ENCODE measurements around the gene LAS1L. TPM values are rescaled to one million over a fixed set of nuclear protein-coding genes. Genes with fewer than 3 reads are reported as not detected.

LAS1L gene
- total RNA-seq (2014; rRNA removed; shearing (Covaris generic)) (41.0 and 45.4 TPM in 2 replicates), total RNA-seq (2022) (61.3 and 61.6 TPM in 2 replicates), Bru-seq, nascent RNA (percentile 80 among the genes with signal in this experiment), BruChase-seq, experiment 1, labeled RNA remaining after a 6-hour chase (percentile 87 among the genes with signal in this experiment), BruChase-seq, experiment 2, labeled RNA remaining after a 2-hour chase (percentile 83 among the genes with signal in this experiment)
- long read RNA-seq, transcript LAS1L-202 (13 exons, 2,386 nt), result major isoform, 124 of 276 reads
- long read RNA-seq, transcript LAS1L-203 (14 exons, 2,439 nt), result minor isoform, 94 of 276 reads
- long read RNA-seq, partial matches to known transcripts, result 4 of 276 reads
- long read RNA-seq, other reads (novel, unspliced or antisense), result 53 of 276 reads

DNA sequence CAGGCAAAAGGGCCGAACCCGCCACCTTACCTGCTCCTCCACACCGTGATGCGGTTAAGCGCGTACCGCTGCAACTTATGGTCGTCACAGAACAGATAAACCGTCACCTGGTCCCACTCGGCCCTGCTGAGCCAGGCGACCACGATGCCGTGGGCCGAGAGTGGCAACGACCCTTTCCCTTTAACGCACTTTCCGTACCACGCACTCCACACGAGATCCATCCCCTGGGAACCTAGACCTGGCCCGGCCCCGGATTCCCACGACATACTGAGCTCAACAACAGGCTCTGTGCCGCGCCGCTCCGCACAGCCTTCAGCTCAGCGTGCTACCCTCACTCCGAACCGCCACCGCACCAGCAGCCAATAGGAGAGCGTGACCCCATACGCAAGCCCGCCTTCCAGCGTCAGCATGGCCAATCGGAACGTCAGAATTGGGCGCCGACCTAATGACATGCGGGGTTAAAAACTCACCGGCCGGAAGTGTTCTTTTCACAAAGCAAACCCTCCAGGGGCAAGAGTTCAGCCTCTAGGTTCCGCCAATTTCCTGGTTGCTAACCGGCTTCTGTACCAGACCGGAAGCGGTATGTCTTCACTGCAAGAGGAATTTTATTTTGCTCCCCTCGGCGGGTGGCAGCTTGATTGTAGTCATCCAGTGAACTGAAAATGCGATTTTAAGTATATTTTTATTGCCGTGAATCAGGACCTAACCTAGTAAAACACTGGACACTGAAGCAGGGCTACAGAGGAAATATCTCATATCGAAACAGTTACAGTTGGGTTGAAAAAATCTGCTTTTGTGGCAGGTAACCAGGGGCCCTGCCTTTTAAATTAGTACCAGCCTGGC is at the start of gene LAS1L:
Gene LAS1L (minus strand): TSS at position 338 of the 843 bp plus-strand sequence. CDS start 72 bp downstream, at position 266.
- CTCF ChIA-PET (ENCODE audit: unreplicated experiment), result no interaction called here
- peaks cover 8% of the 10 kb centered on the region; the same call in 1 of the 2 replicates for H4K20me1 ChIP-seq (ENCODE audit: insufficient read depth, low read length)
- peak within 1 kb of the TSS; percentile 48 for H3K27ac ChIP-seq (ENCODE audit: low read depth, low read length, poor library complexity, severe bottlenecking)
- H3K4me2 ChIP-seq (ENCODE audit: low read length), result peak within 1 kb of the TSS; percentile 87
- H3K9me3 ChIP-seq (ENCODE audit: low read length), result no peaks in the 10 kb centered on the region
- DNase-seq (ENCODE audit: low spot score), result peak; percentile 94
- peak within 1 kb of the TSS; percentile 99 for H3K4me3 ChIP-seq (ENCODE audit: low read depth, low read length, poor library complexity, severe bottlenecking)
- intact Hi-C loops (cut with micrococcal nuclease; ENCODE audit: unreplicated experiment), result loop anchor here (10.0 kb wide), 1 partner anchor 560 kb away; the partner anchor contains the start of gene ZC4H2
- POLR2A ChIA-PET, result interaction anchor here (0.5 to 1.4 kb wide), 4 partner anchors 12 to 1108 kb away, joined by 3 read pairs; no protein-coding TSS in a partner anchor
- peak within 1 kb of the TSS; percentile 94; the same call in 1 of the 2 replicates for H2AFZ ChIP-seq (ENCODE audit: low read length)
- H3K36me3 ChIP-seq (ENCODE audit: insufficient read depth, low read length), result peaks cover 28% of the 10 kb centered on the region
- peaks cover 25% of the 10 kb centered on the region for H3K79me2 ChIP-seq (ENCODE audit: insufficient read depth, low read depth, low read length)
- H3K4me1 ChIP-seq (ENCODE audit: insufficient read depth, low read length, poor library complexity, severe bottlenecking), result peaks cover 12% of the 10 kb centered on the region
- BruUV-seq (replicated peaks), result no TSS peak
- no peaks in the 10 kb centered on the region for H3K9me2 ChIP-seq (ENCODE audit: insufficient read depth, low read length)
- no peak for TF ChIP-seq EZH2phosphoT487 (IDR thresholded peaks at IDR 0.05; ENCODE audit: borderline replicate concordance, low read depth, low read length)

GRCh38 chrX:65582450-65583082 is 48.0 kb upstream of the LAS1L start:
- no peaks in the 10 kb centered on the region for H4K20me1 ChIP-seq (ENCODE audit: insufficient read depth, low read length)
- H3K9me3 ChIP-seq (ENCODE audit: low read length), result no peaks in the 10 kb centered on the region
- H3K4me1 ChIP-seq (ENCODE audit: insufficient read depth, low read length, poor library complexity, severe bottlenecking), result no peaks in the 10 kb centered on the region
- H2AFZ ChIP-seq (ENCODE audit: low read length), result no peak overlapping the region
- H3K4me2 ChIP-seq (ENCODE audit: low read length), result no peak overlapping the region
- ChIA-PET POLR2A (no interaction called here), CTCF (ENCODE audit: unreplicated experiment) (no interaction called here)
- no TSS peak for BruUV-seq (replicated peaks)
- TF ChIP-seq CTCF (conservative IDR thresholded peaks at IDR 0.05; ENCODE audit: low read length), result no peak
- no peak for TF ChIP-seq EZH2phosphoT487 (IDR thresholded peaks at IDR 0.05; ENCODE audit: borderline replicate concordance, low read depth, low read length)
- intact Hi-C loops (cut with micrococcal nuclease; ENCODE audit: unreplicated experiment), result loop anchor here (1.0 to 5.0 kb wide), 3 partner anchors 404 to 1150 kb away; no protein-coding TSS in a partner anchor
- no peaks in the 10 kb centered on the region for H3K36me3 ChIP-seq (ENCODE audit: insufficient read depth, low read length)
- no peak overlapping the region for H3K27ac ChIP-seq (ENCODE audit: low read depth, low read length, poor library complexity, severe bottlenecking)
- DNase-seq (ENCODE audit: low spot score), result no peak
- H3K79me2 ChIP-seq (ENCODE audit: insufficient read depth, low read depth, low read length), result no peaks in the 10 kb centered on the region
- H3K9me2 ChIP-seq (ENCODE audit: insufficient read depth, low read length), result no peaks in the 10 kb centered on the region
- no peak overlapping the region for H3K4me3 ChIP-seq (ENCODE audit: low read depth, low read length, poor library complexity, severe bottlenecking)

Measured in OCI-LY7 (cell line).